SKM-1 treated with dmso at 0.1 percent for 144 hours (cell line): ENCODE data around the gene GLS.
"Not testable (repeated sequence)": the region's sequence is repeated elsewhere in the genome, so short reads cannot be mapped to it uniquely, and the experiment has no call there.

Experiments
- DNase-seq: peaks from one replicate; lab custom pipeline; 2025; ENCODE audit not compliant: unreplicated experiment; lab: John Stamatoyannopoulos, UW

GLS gene

DNA sequence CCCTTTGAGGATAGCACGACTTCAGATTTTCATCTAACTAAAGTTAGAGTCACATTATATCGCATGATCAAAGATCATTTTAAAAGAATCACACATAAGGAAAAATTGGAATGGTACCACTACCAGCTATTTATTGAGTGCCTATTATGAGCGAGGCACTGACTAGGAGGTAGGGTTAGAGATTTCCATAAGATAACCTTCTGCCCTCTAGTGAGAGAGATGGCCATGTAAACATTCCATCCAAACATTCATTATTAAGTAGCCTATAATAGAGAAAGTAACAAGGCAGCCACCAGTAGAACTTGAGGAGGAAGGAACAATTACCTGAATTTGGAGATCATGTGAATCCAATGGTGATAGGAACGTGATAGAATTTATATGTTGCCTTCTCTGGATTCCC lies 25.4 kb upstream of the GLS start:
- DNase-seq, result no peak

DNA sequence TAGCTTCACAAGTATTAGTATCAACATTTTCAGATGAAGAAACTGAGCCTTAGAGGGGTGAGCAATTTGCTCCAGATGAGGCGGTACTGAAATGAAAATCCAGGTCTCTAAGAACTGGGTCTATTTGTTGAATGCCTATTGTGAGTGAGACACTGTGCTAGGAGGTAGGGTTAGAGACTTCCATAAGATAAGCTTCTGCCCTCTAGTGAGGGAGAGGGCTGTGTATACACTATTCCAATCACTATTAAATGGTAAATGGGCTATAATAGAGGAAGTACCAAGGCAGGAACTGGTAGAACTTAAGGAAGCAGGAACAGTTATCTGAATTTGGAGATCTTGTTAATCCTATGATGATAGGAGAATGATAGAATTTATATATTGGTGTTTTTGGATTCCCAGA lies 23.6 kb upstream of the GLS start:
- DNase-seq, result no peak

DNA sequence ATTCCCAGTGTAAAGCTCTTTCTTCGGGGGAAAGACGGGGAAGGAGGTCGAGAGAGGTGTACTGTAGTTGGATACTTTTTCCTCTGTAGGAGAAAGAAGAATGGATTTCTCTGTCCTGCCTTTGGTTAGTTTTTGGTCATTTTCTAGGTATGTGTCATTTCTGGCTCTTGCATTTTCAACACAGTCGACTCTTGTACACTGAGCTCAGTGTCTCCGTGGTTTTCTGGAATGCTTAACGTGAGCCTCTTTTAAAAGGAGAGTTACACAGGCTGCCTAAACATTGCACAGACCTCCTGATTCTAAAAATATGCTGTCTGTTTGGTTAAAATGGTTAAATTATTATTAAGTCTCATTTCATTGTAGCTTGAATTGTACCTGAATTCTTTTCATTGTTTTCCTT lies 21.8 kb upstream of the GLS start:
- no peak for DNase-seq

- DNase-seq, result no peak
Measured at GRCh38 chr2:190859347-190860297, 21.0 kb upstream of the GLS start.

DNA sequence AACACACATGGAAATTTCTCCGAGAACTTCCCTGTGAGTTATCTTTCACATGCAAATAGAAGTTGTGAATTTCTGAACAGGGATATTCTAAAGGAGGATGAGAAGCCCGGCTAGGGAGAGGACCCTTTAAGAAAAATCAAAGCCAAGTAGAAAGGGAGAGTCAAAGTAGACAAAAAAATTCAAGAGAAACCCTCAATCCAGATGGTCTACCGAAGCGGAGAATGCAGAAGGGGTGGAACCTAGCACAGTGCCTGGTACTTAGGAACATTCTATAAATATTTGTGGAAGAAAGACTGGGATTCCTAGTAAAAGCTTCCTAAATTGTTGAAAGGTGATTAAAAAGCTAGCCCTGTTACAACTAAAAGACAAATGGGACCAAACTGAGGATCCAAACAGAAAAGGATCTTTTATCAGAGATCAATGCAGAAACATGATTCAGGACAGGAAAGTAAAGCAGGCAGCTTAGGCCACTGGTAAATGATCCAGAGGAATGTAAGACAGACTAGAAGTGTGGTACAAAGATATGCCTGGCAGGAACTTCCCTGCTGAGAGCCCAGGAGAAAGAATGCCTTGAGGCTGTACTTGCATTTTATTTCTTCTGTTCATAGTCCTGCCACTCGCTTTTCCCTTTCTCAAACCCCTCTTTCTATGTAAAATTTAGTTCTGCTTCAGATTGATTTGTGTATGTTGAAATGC lies 19.5 kb upstream of the GLS start:
- DNase-seq, result no peak

DNA sequence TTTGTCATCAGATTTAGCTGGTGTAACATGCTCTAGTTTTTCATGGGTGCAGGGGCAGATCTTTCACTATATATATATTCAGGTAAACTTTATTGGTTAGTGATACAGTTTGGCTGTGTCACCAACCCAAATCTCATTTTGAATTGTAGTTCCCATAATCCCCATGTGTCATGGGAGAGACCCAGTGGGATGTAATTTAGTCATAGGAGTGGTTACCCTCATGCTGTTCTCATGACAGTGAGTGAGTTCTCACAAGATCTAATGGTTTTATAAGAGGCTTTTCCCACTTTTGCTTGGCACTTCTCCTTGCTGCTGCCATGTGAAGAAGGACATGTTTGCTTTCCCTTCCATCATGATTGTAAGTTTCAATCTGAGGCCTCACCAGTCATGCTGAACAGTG lies 18.5 kb upstream of the GLS start:
- not testable (repeated sequence) for DNase-seq

DNA sequence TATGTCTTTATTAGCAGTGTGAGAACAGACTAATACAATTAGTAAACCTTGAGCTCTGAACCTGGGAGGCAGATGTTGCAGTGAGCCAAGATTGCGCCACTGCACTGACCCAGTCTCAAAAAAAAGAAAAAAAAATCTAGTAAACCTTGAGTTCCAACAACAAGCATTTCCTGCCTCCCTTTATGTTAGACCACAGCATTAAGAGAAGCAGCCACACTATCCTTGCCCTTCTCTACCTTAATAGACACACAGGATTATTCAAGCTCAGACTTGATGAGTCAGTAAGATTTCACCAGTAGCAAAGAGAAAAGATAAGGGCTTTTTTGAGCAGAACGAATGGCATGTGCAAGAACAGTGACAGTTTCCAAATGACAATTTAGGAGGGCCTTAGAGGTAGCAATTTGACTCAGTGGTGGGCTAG lies 18.0 kb upstream of the GLS start:
- DNase-seq, result no peak

DNA sequence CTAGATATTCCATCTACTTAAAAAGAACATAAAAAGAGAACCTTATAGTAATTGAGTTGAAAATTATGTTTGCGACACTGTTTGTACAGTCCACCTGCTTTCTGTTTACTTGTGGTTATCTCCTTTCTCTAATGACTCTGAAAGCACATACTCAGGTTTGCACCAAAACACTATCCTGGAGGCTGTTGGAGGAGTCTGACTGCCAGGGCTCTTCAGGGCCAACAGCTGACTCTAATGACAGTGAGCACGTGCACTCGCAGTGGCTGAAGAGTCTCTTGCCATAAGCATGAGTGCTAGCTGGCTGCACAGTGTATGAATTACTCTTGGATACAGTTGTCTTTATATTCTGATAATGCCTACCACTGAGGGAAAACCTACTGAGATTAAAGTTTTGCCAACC lies 16.7 kb upstream of the GLS start:
- DNase-seq, result no peak

- DNase-seq, result no peak
Measured at GRCh38 chr2:190864375-190864774, 16.2 kb upstream of the GLS start.

DNA sequence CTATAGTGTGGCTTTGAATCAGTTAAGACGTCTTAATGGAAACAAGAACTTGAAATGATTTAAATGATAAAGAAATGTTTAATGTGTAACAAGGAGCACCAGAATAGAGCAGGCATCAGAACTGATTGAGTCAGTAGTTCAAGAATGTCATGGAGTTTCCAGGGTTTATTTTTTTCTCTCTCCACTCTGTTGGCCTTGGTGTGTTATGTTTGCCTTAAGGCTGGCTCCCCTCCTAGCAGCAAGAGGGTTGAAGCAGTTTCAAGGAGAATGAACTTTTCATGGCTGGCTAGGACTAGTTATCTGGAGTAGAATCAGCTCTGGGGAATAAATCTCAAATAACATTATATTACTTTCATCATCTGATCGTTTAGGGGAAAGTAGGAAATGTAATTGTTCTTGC lies 13.4 kb upstream of the GLS start:
- DNase-seq, result no peak

DNA sequence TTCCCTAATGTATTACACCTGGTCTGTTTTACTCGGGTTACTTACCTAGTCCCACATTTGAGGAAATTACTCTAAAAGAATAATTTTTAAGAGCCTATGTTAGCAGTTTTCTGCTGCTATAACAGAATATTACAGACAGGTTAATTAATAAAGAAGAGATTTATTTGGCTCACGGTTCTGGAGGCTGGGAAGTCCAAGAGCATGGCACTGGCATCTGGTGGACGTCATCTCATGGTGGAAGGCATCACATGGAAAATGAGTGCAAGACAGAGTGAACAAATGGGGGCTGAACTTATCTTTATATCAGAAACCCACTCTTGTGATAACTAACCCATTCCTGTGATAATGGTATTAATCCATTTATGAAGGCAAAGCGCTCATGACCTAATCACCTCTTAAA lies 12.8 kb upstream of the GLS start:
- DNase-seq, result no peak

DNA sequence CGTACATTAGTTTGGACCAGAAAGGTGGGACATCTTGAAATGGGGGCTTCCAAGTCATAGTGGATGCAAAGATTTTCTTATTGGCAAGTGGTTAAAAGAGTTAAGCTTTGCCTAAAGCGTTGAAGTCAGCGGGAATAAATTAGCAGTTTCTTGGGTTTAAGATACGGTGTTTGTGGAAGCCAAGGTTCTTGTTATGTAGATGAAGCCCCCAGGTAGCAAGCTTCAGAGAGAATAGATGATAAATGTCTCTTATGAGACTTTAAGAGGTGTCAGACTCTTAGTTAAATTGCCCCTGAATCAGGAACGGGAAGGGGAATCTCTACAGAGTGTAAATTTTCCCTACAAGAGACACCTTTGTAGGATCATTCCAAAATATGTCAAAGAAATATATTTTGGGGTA lies 10.9 kb upstream of the GLS start:
- DNase-seq, result no peak

GRCh38 chr2:190873451-190873850 lies 7.2 kb upstream of the GLS start:
- not testable (repeated sequence) for DNase-seq

- DNase-seq, result no peak
Measured at GRCh38 chr2:190875891-190876290, 4.7 kb upstream of the GLS start.

DNA sequence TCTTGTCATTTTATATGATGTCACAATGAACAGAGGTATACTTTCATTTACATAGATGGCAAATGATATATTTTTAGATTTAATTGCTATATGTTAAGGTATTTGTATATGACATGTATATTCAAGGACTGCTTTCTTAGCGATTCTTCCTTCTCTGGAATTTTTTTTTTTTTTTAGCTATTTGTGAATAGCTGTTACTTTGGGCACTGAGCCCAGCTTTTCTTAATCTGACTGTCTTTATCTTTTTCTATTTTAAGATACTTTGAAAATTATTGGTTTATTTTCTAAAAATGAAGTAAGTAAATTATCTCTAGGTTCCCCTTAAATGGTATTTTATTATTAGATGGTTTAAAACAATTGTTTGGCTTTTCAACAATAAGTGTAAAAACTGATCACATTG lies 4.0 kb upstream of the GLS start:
- DNase-seq, result no peak

DNA sequence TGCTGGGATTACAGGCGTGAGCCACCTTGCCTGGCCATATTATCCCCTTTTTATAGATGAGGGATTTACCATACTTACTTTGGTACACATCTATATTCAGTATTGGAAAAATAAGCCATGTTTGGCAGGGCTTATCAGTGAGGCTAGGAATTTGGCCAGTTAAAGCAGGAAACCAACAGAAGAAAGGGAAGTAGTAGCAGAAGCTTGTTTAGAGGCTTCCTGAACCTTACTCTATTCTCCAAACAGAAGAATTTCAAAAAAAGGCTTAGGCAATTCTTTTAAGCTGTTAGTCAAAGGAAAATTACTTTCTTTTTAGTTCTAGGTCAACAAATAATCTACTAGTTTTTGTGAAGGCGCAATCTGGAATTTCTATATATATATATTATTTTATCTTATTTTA lies 3.2 kb upstream of the GLS start:
- peak; percentile 58 for DNase-seq

GRCh38 chr2:190879474-190880377 lies 895 bp upstream of the GLS start:
- no peak for DNase-seq

DNA sequence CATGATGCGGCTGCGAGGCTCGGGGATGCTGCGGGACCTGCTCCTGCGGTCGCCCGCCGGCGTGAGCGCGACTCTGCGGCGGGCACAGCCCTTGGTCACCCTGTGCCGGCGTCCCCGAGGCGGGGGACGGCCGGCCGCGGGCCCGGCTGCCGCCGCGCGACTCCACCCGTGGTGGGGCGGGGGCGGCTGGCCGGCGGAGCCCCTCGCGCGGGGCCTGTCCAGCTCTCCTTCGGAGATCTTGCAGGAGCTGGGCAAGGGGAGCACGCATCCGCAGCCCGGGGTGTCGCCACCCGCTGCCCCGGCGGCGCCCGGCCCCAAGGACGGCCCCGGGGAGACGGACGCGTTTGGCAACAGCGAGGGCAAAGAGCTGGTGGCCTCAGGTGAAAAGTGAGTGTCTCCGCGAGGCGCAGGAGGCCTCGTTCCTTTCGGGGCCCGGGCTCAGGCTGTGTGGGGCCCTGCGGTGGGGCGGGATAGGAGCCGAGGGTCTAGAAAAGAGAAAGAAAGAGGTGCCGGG lies 520 bp downstream of the GLS start:
- no peak for DNase-seq

- peak; percentile 80 for DNase-seq
Measured at GRCh38 chr2:190881598-190882410, 1.2 kb downstream of the GLS start.

DNA sequence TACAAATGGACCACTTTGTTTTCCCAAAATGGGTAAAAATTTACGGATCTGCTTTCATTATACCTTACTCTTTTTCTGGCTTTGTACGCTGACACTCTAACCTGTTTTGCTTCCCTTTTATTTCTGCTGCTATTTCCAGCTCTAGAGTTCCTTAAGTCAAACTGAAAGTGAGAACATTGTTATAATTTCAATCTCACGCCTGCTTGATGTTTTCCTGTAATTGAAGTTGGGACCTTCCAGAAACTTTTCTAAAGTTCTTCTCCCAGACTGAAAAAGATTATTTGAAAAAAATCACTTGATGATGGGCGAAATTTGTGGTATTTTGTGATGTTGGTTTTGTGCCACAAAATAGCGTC lies 1.8 kb downstream of the GLS start:
- DNase-seq, result no peak
